ENCODE data around the gene FNDC11. TPM values are rescaled to one million over a fixed set of nuclear protein-coding genes. Genes with fewer than 3 reads are reported as not detected.

The FNDC11 gene
- total RNA-seq, 1 experiment from 2014 or later: 0.05 TPM

- no peak for DNase-seq (ENCODE audit: extremely low read depth, low read depth)
Observed at GRCh38 chr20:63522981-63523611, 30.9 kb upstream of the FNDC11 start.

GRCh38 chr20:63525185-63525584 is 28.8 kb upstream of the FNDC11 start:
- DNase-seq (ENCODE audit: extremely low read depth, low read depth): no peak

GRCh38 chr20:63525971-63526370 is 28.0 kb upstream of the FNDC11 start:
- no peak for DNase-seq (ENCODE audit: extremely low read depth, low read depth)

GRCh38 chr20:63527184-63527583 is 26.8 kb upstream of the FNDC11 start:
- no peak for DNase-seq (ENCODE audit: extremely low read depth, low read depth)

- no peak for DNase-seq (ENCODE audit: extremely low read depth, low read depth)
Observed at GRCh38 chr20:63529180-63529860, 24.6 kb upstream of the FNDC11 start.

- no peak for DNase-seq (ENCODE audit: extremely low read depth, low read depth)
Observed at GRCh38 chr20:63529861-63530787, 23.8 kb upstream of the FNDC11 start.

GRCh38 chr20:63530788-63531160 is 23.2 kb upstream of the FNDC11 start:
- no peak for DNase-seq (ENCODE audit: extremely low read depth, low read depth)

GRCh38 chr20:63531686-63532448 is 22.1 kb upstream of the FNDC11 start:
- DNase-seq (ENCODE audit: extremely low read depth, low read depth): no peak

- no peak for DNase-seq (ENCODE audit: extremely low read depth, low read depth)
Observed at GRCh38 chr20:63532449-63532971, 21.4 kb upstream of the FNDC11 start.

GRCh38 chr20:63533388-63533787 is 20.6 kb upstream of the FNDC11 start:
- no peak for DNase-seq (ENCODE audit: extremely low read depth, low read depth)

GRCh38 chr20:63533871-63534393 is 20.0 kb upstream of the FNDC11 start:
- DNase-seq (ENCODE audit: extremely low read depth, low read depth): no peak

GRCh38 chr20:63534427-63534830 is 19.5 kb upstream of the FNDC11 start:
- DNase-seq (ENCODE audit: extremely low read depth, low read depth): no peak

- no peak for DNase-seq (ENCODE audit: extremely low read depth, low read depth)
Observed at GRCh38 chr20:63534831-63535651, 18.9 kb upstream of the FNDC11 start.

GRCh38 chr20:63536241-63536977 is 17.6 kb upstream of the FNDC11 start:
- peak; percentile 34 for DNase-seq (ENCODE audit: extremely low read depth, low read depth)

GRCh38 chr20:63536997-63537524 is 16.9 kb upstream of the FNDC11 start, which contains the start of gene PTK6:
Gene PTK6 (minus strand): TSS chr20:63537376. CDS start chr20:63537314, 62 bp downstream.
- DNase-seq (ENCODE audit: extremely low read depth, low read depth): peak; percentile 60

GRCh38 chr20:63537525-63538203 is 16.3 kb upstream of the FNDC11 start:
- DNase-seq (ENCODE audit: extremely low read depth, low read depth): peak; percentile 96

GRCh38 chr20:63538204-63539091 is 15.5 kb upstream of the FNDC11 start:
- peak; percentile 46 for DNase-seq (ENCODE audit: extremely low read depth, low read depth)

All from NCI-H460 (cell line).